ENCODE measurements around the gene SPACA1. TPM values are rescaled to one million over a fixed set of nuclear protein-coding genes. Genes with fewer than 3 reads are reported as not detected.
A peak's percentile ranks its signal among the peaks of the same experiment; 100 is the strongest.

SPACA1 gene
- polyA plus RNA-seq (2014; cell fraction: cytosol; rRNA removed): not detected in 2 replicates
- polyA plus RNA-seq (2014; cell fraction: nucleus; rRNA removed): not detected in 2 replicates

DNA sequence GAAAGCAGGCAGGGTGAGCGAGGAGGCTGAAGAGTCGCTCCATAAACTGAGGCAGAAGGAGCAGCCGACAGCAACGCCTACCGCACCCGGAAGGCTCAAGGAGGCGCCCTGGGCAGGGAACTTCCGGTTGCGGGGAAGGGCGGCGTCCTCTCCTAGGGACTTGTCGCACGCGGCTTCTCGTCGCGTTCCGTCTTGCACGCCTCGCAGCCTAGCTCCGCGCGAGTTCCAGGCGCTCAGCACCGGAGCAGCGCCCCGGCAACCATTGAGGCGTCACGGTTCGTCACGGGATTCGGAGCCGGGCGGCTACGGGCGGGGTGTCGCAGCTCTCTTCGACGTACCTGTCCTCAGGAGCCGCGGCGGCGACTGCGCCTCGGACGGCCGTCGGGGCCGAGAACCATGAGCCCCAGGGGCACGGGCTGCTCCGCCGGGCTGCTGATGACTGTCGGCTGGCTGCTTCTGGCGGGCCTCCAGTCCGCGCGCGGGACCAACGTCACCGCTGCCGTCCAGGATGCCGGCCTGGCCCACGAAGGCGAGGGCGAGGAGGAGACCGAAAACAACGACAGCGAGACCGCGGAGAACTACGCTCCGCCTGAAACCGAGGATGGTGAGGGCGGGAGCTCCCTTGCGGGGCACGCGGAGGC is at the start of gene SPACA1:
SPACA1 (plus strand) TSS at position 332 of the 641 bp plus-strand sequence; CDS start at position 397, 65 bp downstream.
- DNase-seq (ENCODE audit: low spot score): no peak

DNA sequence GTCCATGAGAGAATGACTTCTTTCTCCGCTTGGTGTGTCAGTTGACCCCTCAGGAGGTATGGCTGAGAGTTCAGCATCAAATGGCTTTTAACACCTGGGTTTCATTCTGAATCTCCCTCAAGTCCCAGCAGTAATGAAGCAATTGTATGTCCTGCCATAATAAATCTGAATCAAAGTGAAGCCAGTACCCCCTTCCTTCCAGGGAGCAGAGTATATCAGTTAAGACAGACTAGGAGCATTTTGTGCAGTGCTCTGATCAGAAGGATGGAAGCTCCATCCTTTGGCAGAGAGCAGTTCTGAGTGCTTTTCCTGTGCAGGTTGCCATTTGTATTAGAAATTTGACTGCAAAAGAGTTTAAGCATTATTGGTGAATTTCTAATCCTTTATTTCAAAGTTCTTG is 46.9 kb upstream of the SPACA1 start:
- no peak for DNase-seq (ENCODE audit: low spot score)

GRCh38 chr6:88001279-88001678 is 46.4 kb upstream of the SPACA1 start:
- DNase-seq (ENCODE audit: low spot score): peak; percentile 50

DNA sequence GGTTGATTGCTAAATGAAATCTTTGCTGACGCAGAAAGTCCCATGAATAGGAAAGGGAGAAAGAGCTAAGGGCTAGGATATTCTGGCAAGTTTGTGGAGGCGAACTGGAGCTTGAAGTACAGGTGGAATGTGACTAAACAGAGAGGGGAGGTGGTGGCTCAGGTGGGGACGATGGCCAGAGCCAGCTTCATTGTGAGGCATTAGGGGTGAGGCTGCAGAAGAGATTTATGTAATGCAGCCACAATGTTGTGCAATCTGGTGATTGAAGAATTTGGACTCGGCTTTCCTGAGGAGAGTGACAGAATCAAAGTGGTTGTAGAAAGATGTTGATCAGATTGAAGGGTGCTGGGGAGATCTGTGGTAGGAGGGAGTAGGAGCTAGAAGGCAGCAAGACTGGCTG is 42.9 kb upstream of the SPACA1 start:
- DNase-seq (ENCODE audit: low spot score): peak; percentile 16

- peak; percentile 76 for DNase-seq (ENCODE audit: low spot score)
Measured at GRCh38 chr6:88006557-88006956, 41.1 kb upstream of the SPACA1 start.

DNA sequence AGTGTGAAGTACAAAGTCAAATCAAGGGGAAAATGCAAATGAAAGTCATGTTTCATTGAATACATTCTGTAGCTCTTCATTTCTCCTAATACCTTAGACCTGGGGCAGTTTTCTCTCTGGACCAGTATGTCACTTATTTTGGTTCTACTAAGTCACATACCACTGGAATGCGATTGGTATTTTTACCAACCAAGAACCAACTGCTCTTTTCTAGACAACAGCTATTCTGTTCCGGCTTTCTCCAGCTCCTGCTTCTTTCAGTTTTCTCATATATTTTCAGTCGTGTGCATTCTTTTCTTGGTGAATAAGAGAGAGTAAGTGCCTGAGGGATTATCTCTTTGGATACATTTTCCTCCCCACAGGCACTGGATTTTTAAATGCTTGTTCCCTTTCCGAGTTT is 39.2 kb upstream of the SPACA1 start:
- DNase-seq (ENCODE audit: low spot score): no peak

DNA sequence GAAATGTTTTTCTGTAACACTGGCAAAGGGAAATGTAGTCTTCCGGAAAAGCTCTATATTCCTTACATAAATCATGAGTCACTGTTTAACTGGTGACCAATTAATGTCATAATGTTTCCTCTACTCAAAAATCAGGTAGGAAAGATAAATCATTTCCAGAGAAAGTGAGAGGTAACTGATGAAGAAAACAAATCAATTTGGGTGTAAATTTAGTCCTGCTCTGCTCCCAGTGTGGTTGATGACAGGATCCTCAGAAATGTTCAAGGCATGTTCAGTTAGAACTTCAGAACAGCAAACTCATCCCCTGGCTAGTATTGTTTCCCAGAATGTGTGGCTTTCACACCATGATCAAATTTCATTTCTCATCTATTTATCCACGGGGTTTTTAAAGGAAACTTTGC is 38.8 kb upstream of the SPACA1 start:
- no peak for DNase-seq (ENCODE audit: low spot score)

- no peak for DNase-seq (ENCODE audit: low spot score)
Measured at GRCh38 chr6:88013015-88013414, 34.6 kb upstream of the SPACA1 start.

GRCh38 chr6:88013554-88013953 is 34.1 kb upstream of the SPACA1 start:
- DNase-seq (ENCODE audit: low spot score): no peak

DNA sequence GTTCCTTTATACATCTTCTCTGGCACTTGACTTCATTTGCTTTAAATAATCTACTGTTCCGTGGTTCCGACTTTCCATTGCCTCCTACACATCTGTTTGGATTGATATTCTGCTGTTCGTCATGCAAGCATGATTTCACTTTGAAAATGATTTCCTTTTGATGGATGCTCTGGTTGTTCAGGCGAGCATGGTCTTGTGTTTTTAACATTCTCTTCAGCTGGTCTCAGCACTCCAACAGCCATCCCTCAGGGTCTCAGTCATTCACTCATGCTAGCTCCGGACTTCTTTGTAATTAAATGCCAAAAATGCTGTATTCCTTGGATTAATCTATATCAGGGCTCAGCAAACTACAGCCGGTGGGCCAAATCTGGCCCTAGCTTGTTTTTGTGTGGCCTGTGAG is 27.2 kb upstream of the SPACA1 start:
- no peak for DNase-seq (ENCODE audit: low spot score)

GRCh38 chr6:88024696-88025095 is 22.9 kb upstream of the SPACA1 start:
- no peak for DNase-seq (ENCODE audit: low spot score)

DNA sequence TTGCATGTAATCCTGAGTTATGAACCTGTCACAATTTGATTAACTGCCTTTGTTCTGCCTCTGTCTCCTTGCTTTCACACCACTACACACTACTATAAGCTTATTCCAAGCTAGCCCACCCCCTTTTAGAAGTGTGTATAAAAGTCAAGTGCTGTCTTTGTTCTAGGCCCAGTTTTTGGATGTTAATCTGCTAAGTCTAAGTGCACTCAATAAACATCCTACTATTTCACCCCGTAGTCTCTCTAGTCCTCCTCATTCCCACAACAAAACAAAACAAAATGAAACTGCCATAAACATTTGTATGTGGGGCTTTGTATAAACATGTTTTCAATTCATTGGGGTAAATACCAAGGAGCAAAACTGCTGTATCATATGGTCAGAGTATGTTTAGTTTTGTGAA is 16.1 kb upstream of the SPACA1 start:
- no peak for DNase-seq (ENCODE audit: low spot score)

DNA sequence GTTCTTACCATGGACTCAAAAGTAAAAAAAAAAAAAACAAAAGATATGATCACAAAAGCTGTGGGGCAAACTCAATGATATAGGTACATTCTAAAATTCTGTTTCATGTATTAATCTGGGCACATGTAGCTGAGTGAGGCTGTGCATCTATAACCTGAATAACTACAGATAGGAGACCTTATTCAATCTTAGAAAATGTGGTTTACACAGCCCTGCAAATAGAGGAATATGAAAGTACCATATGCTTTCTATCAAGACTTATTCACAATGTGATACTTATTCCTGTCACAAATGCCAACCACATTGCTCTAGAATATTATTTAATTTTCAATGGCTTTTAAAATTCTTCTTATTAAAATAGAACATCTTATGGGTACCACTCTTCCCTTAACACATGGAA is 3.1 kb upstream of the SPACA1 start:
- no peak for DNase-seq (ENCODE audit: low spot score)

GRCh38 chr6:88045521-88046136 is 2.0 kb upstream of the SPACA1 start:
- DNase-seq (ENCODE audit: low spot score): no peak

DNA sequence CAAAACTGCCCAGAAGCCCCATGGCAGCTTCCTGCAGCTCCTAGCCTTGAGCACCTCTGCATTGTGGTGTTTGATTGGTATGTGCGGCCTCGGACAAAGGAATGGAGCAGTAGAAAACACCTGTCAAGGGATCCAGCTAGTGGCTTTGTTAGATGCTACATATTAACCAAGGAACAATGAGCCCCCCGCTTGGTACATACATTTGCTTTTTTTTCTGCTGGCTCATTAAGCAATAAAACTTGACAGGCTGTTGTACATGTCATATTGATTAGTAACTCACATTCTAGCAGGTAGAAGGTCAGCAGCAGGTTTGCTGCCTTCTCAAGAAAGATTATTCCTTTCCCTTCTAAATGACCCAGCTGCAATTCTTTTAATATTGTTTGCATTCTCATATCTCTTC is 937 bp downstream of the SPACA1 start:
- peak; percentile 16 for DNase-seq (ENCODE audit: low spot score)

DNA sequence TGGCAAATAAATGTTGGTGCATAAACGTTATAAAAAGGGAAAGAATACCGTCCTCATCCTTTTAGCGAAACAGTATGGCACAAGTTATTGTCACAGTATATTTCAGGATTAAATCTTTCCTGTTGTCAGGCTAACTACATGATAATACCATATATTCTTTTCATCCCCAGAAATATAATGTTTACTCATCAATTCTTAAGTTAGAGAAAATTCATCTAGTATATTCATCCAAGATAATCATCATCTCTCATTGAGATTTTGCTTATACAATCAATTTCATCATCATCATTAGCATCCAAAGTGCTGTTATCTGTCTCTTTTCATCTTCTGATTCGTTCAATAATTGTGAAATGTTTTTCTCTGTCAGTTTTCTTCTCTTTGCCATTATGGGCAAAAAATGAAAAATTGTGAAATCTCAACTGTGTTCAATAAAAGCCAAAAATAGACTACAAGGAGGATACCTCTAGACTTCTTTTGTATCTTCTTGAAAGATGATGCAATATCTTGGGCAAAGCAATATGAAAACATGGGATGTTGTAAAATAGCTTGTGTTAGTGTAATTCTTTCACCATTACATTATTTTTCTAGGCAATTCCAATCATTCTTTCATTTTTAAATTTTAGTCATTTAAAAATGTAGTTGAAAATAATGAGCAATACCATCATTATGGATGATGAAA is 2.6 kb downstream of the SPACA1 start:
- no peak for DNase-seq (ENCODE audit: low spot score)

DNA sequence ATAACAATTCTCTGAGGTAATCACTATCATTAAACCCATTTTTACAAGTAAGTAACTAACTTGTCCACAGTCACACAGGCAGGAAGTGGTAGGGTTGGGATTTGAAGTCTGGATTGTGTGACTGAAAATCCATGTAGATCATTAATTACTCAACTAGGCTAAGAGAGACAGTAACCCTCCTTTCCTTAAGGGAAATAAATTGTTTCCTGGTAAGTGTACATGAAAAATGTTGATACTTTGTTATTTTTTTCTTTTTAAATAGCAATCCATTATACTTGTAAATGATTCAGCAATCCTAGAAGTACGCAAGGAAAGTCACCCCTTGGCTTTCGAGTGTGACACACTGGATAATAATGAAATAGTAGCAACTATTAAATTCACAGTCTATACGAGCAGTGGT is 11.6 kb downstream of the SPACA1 start:
- DNase-seq (ENCODE audit: low spot score): no peak

DNA sequence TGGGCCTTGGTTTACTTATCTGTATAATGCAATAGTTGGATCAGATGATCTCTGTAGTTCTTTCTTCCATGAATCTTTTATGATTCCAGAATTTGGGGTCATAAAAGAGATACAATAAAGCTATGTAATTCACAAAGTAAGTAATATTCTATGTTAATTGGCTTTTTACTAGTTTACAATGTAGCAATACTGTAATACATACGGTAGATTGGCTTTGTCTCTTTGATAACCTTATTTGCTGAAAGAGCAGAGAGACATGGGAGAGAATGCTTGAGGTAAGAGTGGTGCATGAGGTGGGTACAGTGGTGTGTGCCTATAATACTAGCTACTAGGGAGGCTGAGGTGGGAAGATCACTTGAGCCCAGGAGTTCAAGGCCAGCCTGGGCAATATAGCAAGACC is 14.7 kb downstream of the SPACA1 start:
- DNase-seq (ENCODE audit: low spot score): no peak

DNA sequence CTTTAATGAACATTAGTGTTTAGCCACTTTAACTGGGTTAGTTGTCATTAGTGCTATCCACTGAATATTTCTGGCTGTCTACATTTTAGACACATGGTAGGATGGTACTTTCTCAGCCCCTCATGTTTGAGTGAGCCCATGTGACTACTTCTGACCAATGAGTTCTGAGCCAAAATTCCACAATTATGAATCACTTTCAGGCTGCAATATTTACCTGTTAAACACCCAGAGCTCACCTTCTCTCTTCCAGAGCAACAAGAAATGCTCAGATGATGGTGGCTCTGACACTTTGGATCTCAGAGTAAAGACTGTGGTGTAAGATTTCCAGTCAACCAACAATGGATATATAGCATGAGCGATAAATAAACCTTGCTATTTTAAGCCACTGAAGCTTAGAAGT is 24.8 kb downstream of the SPACA1 start:
- DNase-seq (ENCODE audit: low spot score): no peak

- peak; percentile 80 for DNase-seq (ENCODE audit: low spot score)
Measured at GRCh38 chr6:88074791-88075190, 27.1 kb downstream of the SPACA1 start.

DNA sequence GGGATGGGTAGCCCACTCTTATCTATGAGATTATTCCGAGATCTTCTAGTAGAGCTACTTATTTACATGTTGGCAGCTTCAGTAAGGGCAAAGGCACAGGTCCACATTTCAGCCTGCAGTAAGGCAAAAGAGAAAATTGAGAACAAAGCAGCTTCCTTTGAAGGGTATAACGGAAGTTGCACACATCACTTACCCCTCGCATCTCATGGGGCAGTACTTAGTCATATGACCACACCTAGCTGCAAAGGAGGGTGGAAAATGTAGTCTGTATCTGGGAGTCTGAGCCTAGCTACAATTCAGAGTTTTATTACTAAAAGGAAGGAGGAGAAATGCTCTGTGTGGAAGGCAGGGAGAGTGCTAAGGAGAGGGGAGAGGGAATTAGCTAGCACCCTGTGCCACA is 29.7 kb downstream of the SPACA1 start:
- DNase-seq (ENCODE audit: low spot score): no peak

DNA sequence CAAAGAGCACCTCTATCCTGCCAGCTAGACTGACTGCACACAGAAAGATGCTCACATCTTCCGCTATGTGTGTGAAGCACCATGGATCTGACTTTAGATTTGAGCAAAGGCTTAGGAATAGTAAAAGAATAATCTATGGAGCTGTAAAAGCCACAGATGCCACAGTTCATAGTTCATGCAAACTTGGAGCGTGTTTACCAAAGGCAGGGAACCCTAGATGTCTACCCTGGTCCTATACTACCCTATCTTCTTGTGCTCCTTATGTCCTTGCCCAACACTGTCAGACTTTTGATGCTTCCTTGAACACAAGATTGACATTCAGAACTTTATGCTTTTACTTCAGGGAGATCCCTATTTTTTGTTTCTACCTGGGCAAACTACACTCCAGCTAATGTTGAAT is 39.2 kb downstream of the SPACA1 start:
- no peak for DNase-seq (ENCODE audit: low spot score)

DNA sequence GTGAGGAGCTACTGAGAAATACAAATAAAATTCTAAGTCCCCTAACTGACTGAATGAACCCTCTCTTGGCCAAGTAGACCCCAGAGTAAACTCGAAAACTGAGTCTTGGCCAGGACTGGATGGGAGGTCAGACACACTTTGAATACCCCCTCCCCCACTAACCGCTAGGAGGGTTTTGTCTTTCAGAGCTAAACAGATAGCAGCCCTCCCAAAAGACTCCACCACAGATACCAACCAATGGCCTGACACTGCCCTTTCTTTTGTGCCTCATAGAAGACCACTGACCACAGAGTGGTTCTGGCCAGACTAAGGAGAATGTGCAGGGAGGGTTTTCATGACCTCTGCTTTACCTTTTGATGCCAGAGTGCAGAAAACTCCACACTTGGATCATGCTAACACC is 42.1 kb downstream of the SPACA1 start:
- DNase-seq (ENCODE audit: low spot score): no peak
